Glutamatergic neuron (in vitro differentiated cells): ENCODE measurements around the gene MYL6. TPM values are rescaled to one million over a fixed set of nuclear protein-coding genes. Genes with fewer than 3 reads are reported as not detected.

Experiments used
- DNase-seq: peaks from one replicate; pipeline ENCODE4 v3.0.0; 2022
- H3K27ac Mint-ChIP-seq: one replicate; pipeline ENCODE4 v1.8.0; 2020; ENCODE audit warnings: mild to moderate bottlenecking, mixed read lengths, inconsistent platforms; ENCODE audit not compliant: unreplicated experiment
- H3K27me3 Mint-ChIP-seq: one replicate; pipeline ENCODE4 v1.8.0; 2020; ENCODE audit warnings: mild to moderate bottlenecking, moderate library complexity, mixed read lengths, inconsistent platforms; ENCODE audit not compliant: unreplicated experiment
- H3K36me3 Mint-ChIP-seq: one replicate; pipeline ENCODE4 v1.8.0; 2020; ENCODE audit warnings: mild to moderate bottlenecking, mixed read lengths, inconsistent platforms; ENCODE audit not compliant: unreplicated experiment
- H3K4me1 Mint-ChIP-seq: one replicate; pipeline ENCODE4 v1.8.0; 2020; ENCODE audit warnings: mild to moderate bottlenecking, low read depth, mixed read lengths, inconsistent platforms; ENCODE audit not compliant: unreplicated experiment
- H3K4me3 Mint-ChIP-seq: one replicate; pipeline ENCODE4 v1.8.0; 2020; ENCODE audit warnings: mild to moderate bottlenecking, mixed read lengths, inconsistent platforms; ENCODE audit not compliant: unreplicated experiment
- H3K9me3 Mint-ChIP-seq: one replicate; pipeline ENCODE4 v1.8.0; 2020; ENCODE audit warnings: mild to moderate bottlenecking, moderate library complexity, mixed read lengths, inconsistent platforms; ENCODE audit not compliant: unreplicated experiment
- CTCF ChIP-seq: fragments of 200-600 bp; sonication (generic); IDR thresholded peaks from one replicate; pipeline ENCODE4 v1.5.0; 2021; ENCODE audit not compliant: partially characterized antibody, unreplicated experiment
- total RNA-seq: library from RNA; stranded (reverse); fragmentation: NEBNext Ultra II Directional; extraction: Animal tissue kit (Norgen Biotek cat#: 25700); gene quantifications from one replicate; pipeline ENCODE4 v1.2.1, GENCODE V29; 2021; ENCODE audit not compliant: unreplicated experiment

Gene MYL6
- total RNA-seq, 1 donor from 2014 or later = 2,223 TPM

GRCh38 chr12:56141946-56142784 lies 16.0 kb upstream of the MYL6 start:
- no peak overlapping the region for H3K4me3 Mint-ChIP-seq
- no peak for TF ChIP-seq CTCF
- no peak overlapping the region for H3K27ac Mint-ChIP-seq
- no peak for DNase-seq
- peaks cover 4% of the 10 kb centered on the region for H3K27me3 Mint-ChIP-seq
- peaks cover 16% of the 10 kb centered on the region for H3K36me3 Mint-ChIP-seq
- no peaks in the 10 kb centered on the region for H3K4me1 Mint-ChIP-seq
- peaks cover 5% of the 10 kb centered on the region for H3K9me3 Mint-ChIP-seq

GRCh38 chr12:56143217-56143616 lies 14.9 kb upstream of the MYL6 start:
- peaks cover 4% of the 10 kb centered on the region for H3K27me3 Mint-ChIP-seq
- H3K4me3 Mint-ChIP-seq = no peak overlapping the region
- H3K4me1 Mint-ChIP-seq = no peaks in the 10 kb centered on the region
- peaks cover 16% of the 10 kb centered on the region for H3K36me3 Mint-ChIP-seq
- no peak overlapping the region for H3K27ac Mint-ChIP-seq
- no peak for DNase-seq
- peaks cover 5% of the 10 kb centered on the region for H3K9me3 Mint-ChIP-seq
- no peak for TF ChIP-seq CTCF

- H3K4me1 Mint-ChIP-seq = no peaks in the 10 kb centered on the region
- no peak for TF ChIP-seq CTCF
- DNase-seq = no peak
- H3K9me3 Mint-ChIP-seq = peaks cover 5% of the 10 kb centered on the region
- no peak overlapping the region for H3K4me3 Mint-ChIP-seq
- peaks cover 4% of the 10 kb centered on the region for H3K27me3 Mint-ChIP-seq
- H3K36me3 Mint-ChIP-seq = peaks cover 16% of the 10 kb centered on the region
- no peak overlapping the region for H3K27ac Mint-ChIP-seq
Observed at GRCh38 chr12:56143870-56144269, 14.3 kb upstream of the MYL6 start.

- DNase-seq = no peak
- no peak for TF ChIP-seq CTCF
- H3K36me3 Mint-ChIP-seq = peaks cover 16% of the 10 kb centered on the region
- no peak overlapping the region for H3K27ac Mint-ChIP-seq
- H3K4me1 Mint-ChIP-seq = no peaks in the 10 kb centered on the region
- H3K27me3 Mint-ChIP-seq = peaks cover 4% of the 10 kb centered on the region
- H3K9me3 Mint-ChIP-seq = peaks cover 4% of the 10 kb centered on the region
- H3K4me3 Mint-ChIP-seq = no peak overlapping the region
Observed at GRCh38 chr12:56145217-56145616, 12.9 kb upstream of the MYL6 start.
